DLD1 (cell line): ENCODE measurements around the gene UBE3C.
"Not testable (repeated sequence)": the region's sequence is repeated elsewhere in the genome, so short reads cannot be mapped to it uniquely, and the experiment has no call there.

Experiments used
- in situ Hi-C: cut with HindIII; loops from 2 replicates; pipeline ENCODE4 v1.10.0; 2017; ENCODE audit warnings: low sequenced_read_pairs

Gene UBE3C

GRCh38 chr7:157138424-157139110, at the start of gene UBE3C:
TSS of gene UBE3C (plus strand) at chr7:157138926. CDS start at chr7:157139273, 347 bp downstream.
- in situ Hi-C loops: no loop called here

- in situ Hi-C loops: no loop called here
Measured at GRCh38 chr7:157089100-157089610, 49.6 kb upstream of the UBE3C start.

GRCh38 chr7:157090485-157091165, 48.1 kb upstream of the UBE3C start:
- in situ Hi-C loops: no loop called here

- in situ Hi-C loops: no loop called here
Measured at GRCh38 chr7:157096286-157097055, 42.3 kb upstream of the UBE3C start.

GRCh38 chr7:157097056-157097329, 41.7 kb upstream of the UBE3C start:
- in situ Hi-C loops: no loop called here

GRCh38 chr7:157097569-157097968, 41.2 kb upstream of the UBE3C start:
- in situ Hi-C loops: no loop called here

GRCh38 chr7:157100005-157100404, 38.7 kb upstream of the UBE3C start:
- in situ Hi-C loops: not testable (repeated sequence)

- in situ Hi-C loops: not testable (repeated sequence)
Measured at GRCh38 chr7:157103641-157104040, 35.1 kb upstream of the UBE3C start.

GRCh38 chr7:157111311-157111710, 27.4 kb upstream of the UBE3C start:
- in situ Hi-C loops: no loop called here

- in situ Hi-C loops: no loop called here
Measured at GRCh38 chr7:157112706-157113105, 26.0 kb upstream of the UBE3C start.

GRCh38 chr7:157113607-157114006, 25.1 kb upstream of the UBE3C start:
- in situ Hi-C loops: no loop called here

- in situ Hi-C loops: no loop called here
Measured at GRCh38 chr7:157116762-157117161, 22.0 kb upstream of the UBE3C start.

- in situ Hi-C loops: no loop called here
Measured at GRCh38 chr7:157117796-157118195, 20.9 kb upstream of the UBE3C start.

GRCh38 chr7:157120181-157120580, 18.5 kb upstream of the UBE3C start:
- in situ Hi-C loops: no loop called here

GRCh38 chr7:157121184-157121715, 17.5 kb upstream of the UBE3C start:
- in situ Hi-C loops: no loop called here

GRCh38 chr7:157122800-157123495, 15.8 kb upstream of the UBE3C start:
- in situ Hi-C loops: no loop called here

GRCh38 chr7:157124690-157125089, 14.0 kb upstream of the UBE3C start:
- in situ Hi-C loops: no loop called here

GRCh38 chr7:157125376-157126223, 13.1 kb upstream of the UBE3C start:
- in situ Hi-C loops: no loop called here

- in situ Hi-C loops: no loop called here
Measured at GRCh38 chr7:157126921-157127320, 11.8 kb upstream of the UBE3C start.

GRCh38 chr7:157129200-157129599, 9.5 kb upstream of the UBE3C start:
- in situ Hi-C loops: no loop called here
